Stimulated activated CD8-positive, alpha-beta memory T cell treated with anti-CD3 and anti-CD28 coated beads, Interleukin-2, amount 100 ng/mL, for 48 hours (primary cell): ENCODE measurements around the gene TXNDC11.

Experiments
- DNase-seq, 2 donors: peaks; one replicate each; pipeline ENCODE4 v3.0.0-alpha.2; 2020; ENCODE audit warnings: low read depth in 2 of 2

Gene TXNDC11

DNA sequence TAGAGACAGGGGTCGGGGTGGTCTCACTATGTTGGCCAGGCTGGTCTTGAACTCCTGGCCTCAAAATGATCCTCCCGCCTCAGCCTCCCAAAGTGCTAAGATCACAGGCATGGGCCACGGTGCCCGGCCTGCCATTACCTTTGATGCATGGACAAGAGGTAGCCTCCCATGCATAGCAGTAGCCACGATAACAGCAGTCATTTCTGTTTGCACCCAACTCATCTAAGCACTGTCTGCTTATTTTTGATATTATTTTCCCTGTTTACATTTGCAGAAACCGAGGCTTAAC is 111.9 kb downstream of the TXNDC11 start:
- DNase-seq, result no peak

GRCh38 chr16:11630046-11630767 is 112.5 kb downstream of the TXNDC11 start:
- DNase-seq, result no peak
